Fibroblast of the conjunctiva (primary cell): Measurements from ENCODE around the gene BTBD19.

ENCODE experiments used
- DNase-seq: peaks from one replicate; pipeline ENCODE4 v3.0.0-alpha.2; 2010; ENCODE audit warnings: low read depth

BTBD19 gene

DNA sequence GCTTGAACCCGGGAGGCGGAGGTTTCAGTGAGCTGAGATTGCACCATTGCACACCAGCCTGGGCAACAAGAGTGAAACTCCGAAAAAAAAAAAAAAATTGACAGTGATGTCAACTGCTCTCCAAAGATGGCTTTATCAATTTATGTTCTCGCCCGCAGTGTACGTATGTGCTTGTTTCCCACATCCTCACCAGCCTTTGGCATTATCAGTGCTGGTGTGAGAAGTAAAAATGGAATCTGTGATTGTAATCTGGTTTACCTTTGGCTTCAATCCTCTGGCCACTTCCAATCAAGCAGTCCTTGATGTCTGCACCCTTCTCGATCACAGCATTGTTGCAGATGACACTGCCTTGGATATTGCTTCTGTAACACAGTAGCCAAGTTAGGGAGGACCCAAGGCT is 49.1 kb downstream of the BTBD19 start:
- DNase-seq: no peak

GRCh38 chr1:44860331-44860730 is 52.0 kb downstream of the BTBD19 start:
- no peak for DNase-seq

- no peak for DNase-seq
Observed at GRCh38 chr1:44860891-44861425, 52.6 kb downstream of the BTBD19 start.

DNA sequence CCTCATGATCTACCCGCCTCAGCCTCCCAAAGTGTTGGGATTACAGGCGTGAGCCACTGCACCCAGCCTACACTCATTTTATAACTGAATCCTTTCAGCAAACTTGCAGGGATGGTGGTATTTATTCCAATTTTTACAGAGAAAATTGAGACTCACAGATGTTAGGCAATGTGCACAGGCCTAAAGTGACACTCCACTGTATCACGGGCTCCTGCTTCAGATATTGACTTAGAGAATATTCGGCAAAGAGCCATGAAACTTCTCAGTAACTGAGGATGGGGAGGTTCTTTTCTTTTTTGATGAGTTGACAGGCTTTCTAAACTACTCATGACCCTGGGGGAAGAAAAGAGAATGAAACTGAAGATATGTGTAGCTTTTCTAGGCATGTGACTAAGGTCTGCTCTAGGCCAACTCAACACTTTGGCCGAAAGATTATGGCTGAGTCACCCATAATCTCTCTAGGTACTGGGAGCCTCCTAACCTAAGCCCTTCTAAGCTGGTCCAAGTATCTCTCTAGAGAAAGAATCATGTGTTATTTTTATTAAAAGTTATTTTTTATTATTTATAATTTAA is 54.6 kb downstream of the BTBD19 start:
- no peak for DNase-seq
